K562 (cell line): ENCODE measurements around the gene ELAC2. TPM values are rescaled to one million over a fixed set of nuclear protein-coding genes. Genes with fewer than 3 reads are reported as not detected.
A peak's percentile ranks its signal among the peaks of the same experiment; 100 is the strongest.

Experiments used
- ARID3A ChIP-seq: IDR thresholded peaks from 2 replicates; pipeline ENCODE4 v1.6.1; 2012; ENCODE audit warnings: low read depth, low read length, improper control_type of control experiment, borderline replicate concordance
- CLOCK ChIP-seq: fragments of 250-450 bp; sonication (Bioruptor Pico); IDR thresholded peaks from 2 replicates; pipeline ENCODE4 v1.4.0; 2020; ENCODE audit warnings: mild to moderate bottlenecking, moderate library complexity, borderline replicate concordance
- ETS1 ChIP-seq: conservative IDR thresholded peaks from 2 replicates; pipeline ENCODE4 v1.6.1; 2011; ENCODE audit warnings: low read depth, mild to moderate bottlenecking, low read length; ENCODE audit not compliant: control insufficient read depth
- EWSR1 ChIP-seq: fragments of 450-650 bp; IDR thresholded peaks from 2 replicates; pipeline ENCODE4 v1.6.1; 2018; ENCODE audit warnings: borderline replicate concordance, mild to moderate bottlenecking, low read depth, moderate library complexity; ENCODE audit not compliant: partially characterized antibody
- HIVEP1 ChIP-seq: fragments of 250-450 bp; sonication (Bioruptor Pico); IDR thresholded peaks from 2 replicates; pipeline ENCODE4 v1.4.0; 2020; ENCODE audit warnings: mild to moderate bottlenecking
- L3MBTL2 ChIP-seq: fragments of 450-650 bp; IDR thresholded peaks from 2 replicates; pipeline ENCODE4 v1.6.1; 2016; ENCODE audit warnings: mild to moderate bottlenecking, moderate library complexity
- MLLT1 ChIP-seq, 2 experiments: fragments of 450-650 bp; IDR thresholded peaks; 2 replicates each; pipeline ENCODE4 v1.6.1; 2016
- RBM14 ChIP-seq: fragments of 200-400 bp; formaldehyde crosslinking; IDR thresholded peaks from 2 replicates; pipeline ENCODE4 v1.6.1; 2018; ENCODE audit warnings: low read depth, mild to moderate bottlenecking, low read length, moderate library complexity, borderline replicate concordance; ENCODE audit not compliant: insufficient read depth
- SP1 ChIP-seq: sonication (generic); formaldehyde crosslinking; IDR thresholded peaks from 2 replicates; pipeline ENCODE4 v1.8.1; 2022; ENCODE audit warnings: mild to moderate bottlenecking, missing genetic modification reagents
- ZFX ChIP-seq: sonication (generic); formaldehyde crosslinking; IDR thresholded peaks from 2 replicates; pipeline ENCODE4 v1.8.0; 2022; ENCODE audit warnings: mild to moderate bottlenecking, missing genetic modification reagents, moderate library complexity
- ZKSCAN3 ChIP-seq: fragments of 250-450 bp; sonication (Bioruptor Pico); IDR thresholded peaks from 2 replicates; pipeline ENCODE4 v1.4.0; 2020
- polyA plus RNA-seq, 8 experiments: library from polyadenylated mRNA; depleted of rRNA in 4 of 8; stranded (reverse) in 5 of 8; unstranded in 3 of 8; fragments of >200 nt; fragmentation: Nextera tagmentation in 2 of 8; fragmentation: Illumina TruSeq in 1 of 8; extraction: Ambion mirVana in 2 of 8; extraction: Trizol in 1 of 8; gene quantifications; 2 replicates each; pipeline versions ENCODE4 v1.2.1 to v1.2.3, GENCODE V29; 2011 to 2014; ENCODE audit warnings: inconsistent platforms in 1 of 8, missing spikeins in 1 of 8
- total RNA-seq, 7 experiments: library from RNA; depleted of rRNA in 6 of 7; stranded (reverse); fragments of >200 nt in 6 of 7; fragmentation: Illumina TruSeq in 2 of 7; extraction: Trizol in 2 of 7; gene quantifications; 2 replicates each; pipeline versions ENCODE4 v1.2.1 to v1.2.3, GENCODE V29; 2011 to 2021; ENCODE audit warnings: low replicate concordance in 1 of 7
- TF ChIP-seq, protein P1 (sequence below): fragments of 250-450 bp; sonication (Bioruptor Pico); IDR thresholded peaks from 2 replicates; pipeline ENCODE4 v1.4.0; 2020; ENCODE audit warnings: mild to moderate bottlenecking

ELAC2 gene
- total and polyA plus RNA-seq, 9 of the 15 experiments (the other 6 are each of a cell fraction or from before 2014, with no cell fraction given): 4.5 to 129 (median 70.6) TPM

- TF ChIP-seq RBM14 (no peak), EWSR1 (no peak), MLLT1 (IDR thresholded peaks at IDR 0.05) (no peak), ARID3A (no peak), CLOCK (CRISPR knock-in tag) (no peak), L3MBTL2 (peak; percentile 47; the same call in 1 of the 2 replicates), ZKSCAN3 (CRISPR knock-in tag) (no peak), SP1 (CRISPR knock-in tag) (peak; percentile 87), ETS1 (no peak), ZFX (CRISPR knock-in tag) (peak; percentile 37), HIVEP1 (CRISPR knock-in tag) (no peak)
- TF ChIP-seq, protein P1, sequence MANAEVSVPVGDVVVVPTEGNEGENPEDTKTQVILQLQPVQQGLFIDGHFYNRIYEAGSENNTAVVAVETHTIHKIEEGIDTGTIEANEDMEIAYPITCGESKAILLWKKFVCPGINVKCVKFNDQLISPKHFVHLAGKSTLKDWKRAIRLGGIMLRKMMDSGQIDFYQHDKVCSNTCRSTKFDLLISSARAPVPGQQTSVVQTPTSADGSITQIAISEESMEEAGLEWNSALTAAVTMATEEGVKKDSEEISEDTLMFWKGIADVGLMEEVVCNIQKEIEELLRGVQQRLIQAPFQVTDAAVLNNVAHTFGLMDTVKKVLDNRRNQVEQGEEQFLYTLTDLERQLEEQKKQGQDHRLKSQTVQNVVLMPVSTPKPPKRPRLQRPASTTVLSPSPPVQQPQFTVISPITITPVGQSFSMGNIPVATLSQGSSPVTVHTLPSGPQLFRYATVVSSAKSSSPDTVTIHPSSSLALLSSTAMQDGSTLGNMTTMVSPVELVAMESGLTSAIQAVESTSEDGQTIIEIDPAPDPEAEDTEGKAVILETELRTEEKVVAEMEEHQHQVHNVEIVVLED: no peak; the same call in 1 of the 2 replicates
These were observed at the start of gene ELAC2 (continued) for GRCh38 chr17:13017655-13018459.
